CD4-positive, alpha-beta T cell (primary cell): ENCODE measurements around the gene DTX3. TPM values are rescaled to one million over a fixed set of nuclear protein-coding genes. Genes with fewer than 3 reads are reported as not detected.
A peak's percentile ranks its signal among the peaks of the same experiment; 100 is the strongest.

ENCODE experiments used
- ATAC-seq: fragments of 200-7000 bp; cut with Tn5 transposase; one replicate; pipeline ENCODE4 v1.10.0; 2022; ENCODE audit warnings: mild to moderate bottlenecking; ENCODE audit not compliant: poor library complexity
- CTCF ChIA-PET: fragments of 350-600 bp; sonication (Branson Sonifier 250); formaldehyde crosslinking; loops from one replicate; lab custom pipeline; 2021; ENCODE audit warnings: antibody characterized with exemption, inconsistent platforms; lab: Charles Lee
- POLR2A ChIA-PET: fragments of 350-600 bp; sonication (Branson Sonifier 250); formaldehyde crosslinking; loops from one replicate; lab custom pipeline; 2021; ENCODE audit warnings: antibody characterized with exemption, inconsistent platforms; lab: Charles Lee
- DNase-seq, 14 experiments: peaks; one replicate each; pipeline ENCODE4 v3.0.0-alpha.2; 2013 to 2020; ENCODE audit warnings: mixed read lengths in 2 of 14
- H3K27ac ChIP-seq, 2 donors: one replicate each; pipeline versions ENCODE4 v1.5.1 to v1.7.0; 2013; ENCODE audit warnings: low read length in 2 of 2, low read depth in 1 of 2, mild to moderate bottlenecking in 1 of 2
- H3K27me3 ChIP-seq, 2 experiments: 1 replicate in 1 of 2; 2 replicates in 1 of 2; pipeline versions ENCODE4 v1.6.1 to v1.7.0; 2013; ENCODE audit warnings: low read length in 2 of 2, control low read depth in 1 of 2, mild to moderate bottlenecking in 1 of 2, moderate library complexity in 1 of 2; ENCODE audit not compliant: insufficient read depth in 2 of 2, control insufficient read depth in 1 of 2
- H3K36me3 ChIP-seq: one replicate; pipeline ENCODE4 v1.6.1; 2013; ENCODE audit warnings: low read length, control low read depth; ENCODE audit not compliant: insufficient read depth
- H3K4me1 ChIP-seq: one replicate; pipeline ENCODE4 v1.6.1; 2013; ENCODE audit warnings: low read length, control low read depth; ENCODE audit not compliant: insufficient read depth
- H3K4me3 ChIP-seq: one replicate; pipeline ENCODE4 v1.5.1; 2013; ENCODE audit warnings: mild to moderate bottlenecking, low read length, moderate library complexity
- H3K9me3 ChIP-seq, 2 experiments: 1 replicate in 1 of 2; 2 replicates in 1 of 2; pipeline versions ENCODE4 v1.6.1 to v1.7.0; 2013; ENCODE audit warnings: low read length in 2 of 2, mild to moderate bottlenecking in 2 of 2, control low read depth in 1 of 2, moderate library complexity in 1 of 2; ENCODE audit not compliant: control insufficient read depth in 1 of 2, insufficient read depth in 1 of 2
- H3K27ac Mint-ChIP-seq: one replicate; pipeline ENCODE4 v1.8.0; 2020; ENCODE audit warnings: mixed read lengths
- H3K27me3 Mint-ChIP-seq: one replicate; pipeline ENCODE4 v1.8.0; 2021; ENCODE audit warnings: mixed read lengths
- H3K36me3 Mint-ChIP-seq: one replicate; pipeline ENCODE4 v1.8.0; 2021; ENCODE audit warnings: low read depth, mixed read lengths
- H3K4me1 Mint-ChIP-seq: one replicate; pipeline ENCODE4 v1.8.0; 2021; ENCODE audit warnings: low read depth, mixed read lengths
- H3K4me3 Mint-ChIP-seq: one replicate; pipeline ENCODE4 v1.8.0; 2020; ENCODE audit warnings: mild to moderate bottlenecking, mixed read lengths
- H3K9me3 Mint-ChIP-seq: one replicate; pipeline ENCODE4 v1.8.0; 2020; ENCODE audit warnings: mixed read lengths
- CTCF ChIP-seq: fragments of 200-600 bp; IDR thresholded peaks from one replicate; pipeline ENCODE4 v1.8.0; 2022; ENCODE audit warnings: antibody characterized with exemption, mild to moderate bottlenecking
- intact Hi-C, 2 experiments: fragments of 100-400 bp; cut with DNase I in 1 of 2; cut with micrococcal nuclease in 1 of 2; formaldehyde crosslinking; loops; one replicate each; pipeline versions ENCODE4 v1.15.1 to v1.9.0; 2023 to 2025; cut with DNase I, micrococcal nuclease
- total RNA-seq, 174 experiments: library from RNA in 2 of 174; stranded (reverse) in 2 of 174; gene quantifications; one replicate each; pipeline ENCODE4 v1.2.3 and lab custom pipeline; 2021 to 2026

DTX3 gene
- total RNA-seq, 2 experiments from 2014 or later = 28.6 to 29.4 TPM

DNA sequence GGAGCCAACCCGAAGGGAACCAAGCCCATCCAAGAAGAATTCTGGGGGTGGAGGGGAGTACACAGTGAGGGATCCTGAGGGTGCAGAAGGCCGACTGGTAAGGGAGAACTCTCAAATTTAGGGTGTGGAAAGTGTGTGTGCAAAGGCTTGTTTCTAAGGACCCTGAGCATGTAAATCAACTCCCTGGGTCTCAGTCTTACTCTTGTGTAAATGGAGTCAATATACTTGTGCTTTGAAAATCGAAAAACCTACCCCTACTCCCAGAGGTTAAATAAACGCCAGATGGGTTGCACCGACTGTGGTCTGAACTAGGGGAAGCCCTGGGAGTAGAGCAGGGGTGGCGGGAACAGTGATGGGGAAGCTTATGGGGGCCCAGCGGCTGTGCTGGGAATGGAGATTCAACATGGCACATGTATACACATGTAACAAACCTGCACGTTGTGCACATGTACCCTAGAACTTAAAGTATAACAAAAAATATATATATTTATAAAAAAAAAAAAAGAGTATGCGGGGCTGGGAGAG, 22.4 kb downstream of the DTX3 start:
- Histone ChIP-seq H3K27ac (no peak overlapping the region), H3K9me3 (peaks cover 0 to 11% of the 10 kb centered on the region in 2 experiments), H3K4me1 (peaks cover 21% of the 10 kb centered on the region), H3K4me3 (no peak overlapping the region), H3K27me3 (peaks cover 89 to 96% of the 10 kb centered on the region in 2 experiments), H3K36me3 (no peaks in the 10 kb centered on the region)
- POLR2A ChIA-PET = no interaction called here
- no peak for ATAC-seq
- DNase-seq = no peak
- Mint-ChIP-seq H3K36me3 (no peaks in the 10 kb centered on the region), H3K4me1 (peaks cover 18% of the 10 kb centered on the region), H3K4me3 (no peak overlapping the region), H3K27me3 (peaks cover 97% of the 10 kb centered on the region), H3K9me3 (no peaks in the 10 kb centered on the region), H3K27ac (no peak overlapping the region)
- no peak for TF ChIP-seq CTCF
- CTCF ChIA-PET = interaction anchor here (1.3 to 1.8 kb wide), 2 partner anchors 39 to 44 kb away, joined by 4 to 6 read pairs; no protein-coding TSS in a partner anchor
- intact Hi-C loops = loop anchor here in 1 of 2 experiments (5.0 kb wide), 1 partner anchor 115 kb away; no protein-coding TSS in a partner anchor

- Histone ChIP-seq H3K36me3 (no peaks in the 10 kb centered on the region), H3K4me3 (peak overlapping the region; percentile 7), H3K4me1 (peaks cover 25% of the 10 kb centered on the region), H3K27me3 (peaks cover 87 to 94% of the 10 kb centered on the region in 2 experiments), H3K9me3 (peaks cover 0 to 11% of the 10 kb centered on the region in 2 experiments), H3K27ac (no peak overlapping the region)
- Mint-ChIP-seq H3K27ac (no peak overlapping the region), H3K4me3 (no peak overlapping the region), H3K36me3 (no peaks in the 10 kb centered on the region), H3K27me3 (peaks cover 95% of the 10 kb centered on the region), H3K9me3 (no peaks in the 10 kb centered on the region), H3K4me1 (peaks cover 18% of the 10 kb centered on the region)
- intact Hi-C loops = loop anchor here in 1 of 2 experiments (5.0 kb wide), 1 partner anchor 115 kb away; no protein-coding TSS in a partner anchor
- DNase-seq (peak in 4 of 14 experiments; percentile 7 to 51 (median 42)), ATAC-seq (peak; percentile 57)
- TF ChIP-seq CTCF = no peak
- CTCF ChIA-PET = interaction anchor here (1.0 to 1.8 kb wide), 3 partner anchors 40 to 45 kb away, joined by 4 to 6 read pairs (median 4); no protein-coding TSS in a partner anchor
- POLR2A ChIA-PET = interaction anchor here (0.8 kb wide), 1 partner anchor 107 kb away, joined by 3 read pairs; the partner anchor contains the start of gene DDIT3
These were observed 23.1 kb downstream of the DTX3 start for GRCh38 chr12:57627501-57628279.

DNA sequence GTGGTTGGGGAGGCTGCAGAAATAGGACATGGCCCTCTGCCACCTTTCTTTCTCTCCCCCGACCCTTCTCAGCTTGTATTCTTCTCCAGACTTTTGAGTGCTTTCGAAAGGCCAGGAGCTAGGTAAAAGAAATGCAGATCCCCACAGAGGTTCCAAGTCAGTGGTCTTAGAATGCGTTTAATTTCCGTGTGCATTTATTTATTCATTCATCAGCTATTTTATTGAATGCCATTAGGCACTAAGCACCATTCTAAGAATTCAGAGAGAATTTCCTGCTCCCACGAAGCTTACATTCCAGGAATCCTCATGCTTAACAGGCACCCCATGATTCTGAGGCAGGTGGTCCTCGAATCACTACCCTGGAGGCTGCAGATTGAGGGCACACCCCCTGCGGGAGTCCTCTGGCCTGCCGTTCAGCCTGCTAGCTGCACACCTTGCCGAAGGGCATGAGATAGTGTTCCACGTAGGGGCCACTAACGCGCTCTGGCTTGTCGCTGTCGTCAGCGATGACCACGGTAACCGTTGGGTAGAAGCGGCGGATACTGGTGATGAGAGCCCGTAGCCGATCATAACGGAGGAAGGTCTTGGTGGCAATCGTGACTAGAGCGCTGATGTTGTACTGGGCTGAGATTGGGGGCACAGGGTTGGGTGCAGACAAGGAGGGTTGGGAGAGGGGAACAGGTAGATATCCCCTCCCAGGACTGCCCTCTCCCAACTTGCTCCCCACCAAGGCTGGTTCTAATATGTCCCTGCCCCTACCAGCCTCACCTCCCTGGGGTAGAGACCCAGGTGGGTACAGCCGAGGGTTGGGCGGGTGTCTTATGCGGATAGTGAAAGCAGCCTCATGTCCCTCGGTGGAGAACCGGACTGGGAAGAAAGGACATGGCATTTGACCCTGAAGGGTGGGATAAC, 23.9 kb downstream of the DTX3 start:
- H3K4me1 Mint-ChIP-seq = peaks cover 24% of the 10 kb centered on the region
- no peak overlapping the region for H3K27ac Mint-ChIP-seq
- H3K36me3 Mint-ChIP-seq = no peaks in the 10 kb centered on the region
- Histone ChIP-seq H3K9me3 (peaks cover 0 to 11% of the 10 kb centered on the region in 2 experiments), H3K27ac (no peak overlapping the region), H3K27me3 (peaks cover 83 to 90% of the 10 kb centered on the region in 2 experiments), H3K36me3 (no peaks in the 10 kb centered on the region), H3K4me3 (no peak overlapping the region), H3K4me1 (peaks cover 33% of the 10 kb centered on the region)
- POLR2A ChIA-PET = interaction anchor here (0.8 kb wide), 1 partner anchor 108 kb away, joined by 3 read pairs; the partner anchor contains the start of gene DDIT3
- no peaks in the 10 kb centered on the region for H3K9me3 Mint-ChIP-seq
- peak in 2 of 14 experiments; percentile 0 to 12 for DNase-seq
- no peak for TF ChIP-seq CTCF
- CTCF ChIA-PET = interaction anchor here (1.0 to 1.8 kb wide), 2 partner anchors 41 to 45 kb away, joined by 4 read pairs; no protein-coding TSS in a partner anchor
- H3K4me3 Mint-ChIP-seq = no peak overlapping the region
- ATAC-seq = no peak
- H3K27me3 Mint-ChIP-seq = peaks cover 92% of the 10 kb centered on the region
- intact Hi-C loops = loop anchor here in 1 of 2 experiments (5.0 kb wide), 1 partner anchor 114 kb away; no protein-coding TSS in a partner anchor
